GM12801 (cell line): Measurements from ENCODE around the gene CCDC57.

ENCODE experiments used
- CTCF ChIP-seq: IDR thresholded peaks from one replicate; pipeline ENCODE4 v1.5.1; 2011; ENCODE audit warnings: control low read depth; ENCODE audit not compliant: insufficient read length; ENCODE audit errors: extremely low read depth

Gene CCDC57

DNA sequence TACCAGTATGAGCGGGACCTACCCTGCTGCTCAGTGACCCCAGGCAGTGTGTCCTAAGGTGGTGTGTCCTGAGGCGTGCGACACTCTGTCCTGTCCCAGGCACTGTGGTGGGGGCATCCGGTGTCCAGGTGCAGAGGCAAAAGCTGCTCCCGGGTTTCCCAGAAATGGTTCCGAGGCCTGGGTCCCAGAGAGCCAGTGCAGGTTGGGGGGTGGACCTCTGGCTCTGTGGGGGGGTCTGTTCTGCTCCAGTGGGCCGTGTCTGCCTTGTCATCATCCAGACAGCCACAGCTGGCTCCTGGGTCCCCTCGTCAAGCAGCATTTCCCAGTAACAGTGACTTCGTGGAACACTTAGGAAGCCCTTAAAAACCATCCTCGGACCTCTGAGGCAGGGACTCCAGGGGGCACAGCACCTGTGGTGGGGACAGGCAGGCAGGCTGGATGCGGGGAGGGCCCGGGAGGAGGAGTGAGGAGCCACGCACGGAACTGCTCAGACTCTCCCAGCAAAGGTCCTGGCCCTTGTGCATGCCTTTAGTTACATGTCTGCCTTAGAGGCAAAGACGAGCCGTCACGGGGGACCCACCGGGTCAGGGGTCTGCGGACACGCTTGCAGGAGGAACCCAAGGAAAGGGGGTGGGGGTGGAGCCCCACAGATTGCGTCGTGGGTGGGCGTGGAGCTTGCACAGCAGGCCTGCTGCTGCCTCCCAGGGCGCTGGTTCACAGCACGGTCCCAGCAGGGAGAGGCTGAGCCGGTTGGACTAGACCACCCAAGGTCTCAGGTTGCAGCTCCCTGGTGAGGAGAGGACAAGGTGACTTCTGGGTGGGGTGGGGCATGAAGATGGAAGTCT, 21.8 kb upstream of the CCDC57 start:
- no peak for TF ChIP-seq CTCF

GRCh38 chr17:82232876-82233785, 20.5 kb upstream of the CCDC57 start:
- TF ChIP-seq CTCF = no peak

DNA sequence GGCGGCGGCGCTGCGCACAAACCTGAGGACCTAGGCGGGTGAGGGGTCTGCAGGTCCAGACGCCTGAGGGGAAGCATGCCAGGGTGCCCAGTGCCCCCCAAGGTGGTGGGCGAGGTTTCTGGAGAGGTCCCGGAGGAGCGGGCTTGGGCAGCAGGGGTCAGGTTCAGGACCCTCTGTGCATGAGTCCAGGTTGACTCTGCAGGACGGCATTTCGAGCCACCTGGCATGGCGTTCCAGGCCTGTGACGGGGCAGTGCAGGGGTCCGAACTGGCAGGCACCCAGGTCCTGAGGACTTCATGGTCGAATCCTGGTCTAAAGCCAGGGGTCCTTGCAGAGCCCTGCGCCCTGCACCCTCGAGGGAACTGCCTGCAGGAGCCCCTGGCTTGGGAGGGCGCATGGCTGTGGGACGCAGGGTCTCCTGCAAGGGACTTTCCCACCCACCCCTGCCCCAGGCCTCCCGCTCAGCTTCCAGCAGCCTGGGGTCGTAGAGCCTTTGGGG, 19.7 kb upstream of the CCDC57 start:
- no peak for TF ChIP-seq CTCF

DNA sequence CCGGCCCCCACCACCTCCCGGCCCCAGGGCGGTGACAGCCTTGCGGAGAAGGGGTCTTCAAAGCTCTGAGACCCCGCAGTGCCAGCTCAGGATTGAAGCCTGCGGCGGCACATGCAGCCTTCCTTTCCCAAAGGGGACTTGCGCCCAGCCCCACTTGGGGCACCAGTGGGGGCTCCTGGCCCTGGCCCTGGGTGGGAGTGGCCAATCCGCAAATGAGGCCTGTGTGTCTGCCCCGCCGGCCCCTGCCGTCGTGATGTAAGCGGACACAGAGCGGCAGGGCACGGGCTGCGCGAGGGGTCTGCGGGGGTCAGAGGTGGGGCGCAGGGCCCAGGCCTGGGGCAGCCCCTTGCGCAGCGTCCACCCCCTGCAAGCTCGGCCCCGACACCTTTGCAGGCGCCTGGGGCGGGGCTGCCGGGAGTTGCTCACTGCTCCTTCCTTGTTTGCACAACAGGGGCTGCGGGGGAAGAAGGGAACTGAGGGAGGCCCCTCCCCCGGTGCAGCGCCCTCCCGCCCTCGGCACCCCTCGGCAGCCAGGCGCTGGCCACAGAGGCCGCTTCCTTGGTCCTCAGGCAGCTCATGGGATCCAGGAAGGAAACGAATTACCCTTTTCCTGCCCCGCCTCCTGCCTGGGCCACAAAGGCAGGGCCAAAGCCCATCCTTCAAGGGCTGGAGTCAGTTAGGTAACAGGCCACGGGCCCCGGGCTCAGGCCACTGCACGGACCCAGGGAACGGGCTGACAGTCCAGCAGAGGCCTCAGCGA, 19.1 kb upstream of the CCDC57 start:
- TF ChIP-seq CTCF = no peak

DNA sequence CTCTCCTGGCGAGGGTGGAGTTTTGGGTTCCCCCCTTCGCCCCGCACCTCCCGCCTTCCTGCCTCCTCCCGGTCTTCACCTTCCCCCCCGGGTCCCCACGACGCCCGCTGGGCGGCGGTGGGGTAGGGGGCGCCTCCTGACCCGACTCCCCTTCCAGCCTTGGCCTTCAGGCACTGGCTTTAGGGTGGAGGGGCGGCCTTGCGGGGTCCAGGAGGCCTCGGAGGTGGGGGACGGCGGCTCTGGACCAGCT, 18.6 kb upstream of the CCDC57 start:
- TF ChIP-seq CTCF = no peak

GRCh38 chr17:82230609-82231311, 18.1 kb upstream of the CCDC57 start:
- no peak for TF ChIP-seq CTCF
